Effector memory CD8-positive, alpha-beta T cell (primary cell): Measurements from ENCODE around the gene TBCC.
A peak's percentile ranks its signal among the peaks of the same experiment; 100 is the strongest.

Experiments
- ATAC-seq: fragments of 150-1000 bp; cut with Tn5 transposase; replicated peaks from 2 replicates; pipeline ENCODE4 v1.10.0; 2021; ENCODE audit warnings: mild to moderate bottlenecking, moderate library complexity
- DNase-seq, 3 experiments: peaks; one replicate each; pipeline ENCODE4 v3.0.0; 2021
- H3K27ac Mint-ChIP-seq, 2 donors: one replicate each; pipeline ENCODE4 v1.8.0; 2022; ENCODE audit warnings: mild to moderate bottlenecking in 2 of 2, mixed read lengths in 2 of 2, moderate library complexity in 2 of 2
- H3K27me3 Mint-ChIP-seq, 2 donors: one replicate each; pipeline ENCODE4 v1.8.0; 2022; ENCODE audit warnings: mixed read lengths in 2 of 2
- H3K36me3 Mint-ChIP-seq: one replicate; pipeline ENCODE4 v1.8.0; 2022; ENCODE audit warnings: mild to moderate bottlenecking, moderate library complexity, mixed read lengths; ENCODE audit not compliant: insufficient read depth
- H3K4me1 Mint-ChIP-seq, 2 donors: one replicate each; pipeline ENCODE4 v1.8.0; 2022; ENCODE audit warnings: low read depth in 2 of 2, mixed read lengths in 2 of 2
- H3K4me3 Mint-ChIP-seq, 2 donors: one replicate each; pipeline ENCODE4 v1.8.0; 2022; ENCODE audit warnings: mild to moderate bottlenecking in 2 of 2, mixed read lengths in 2 of 2, moderate library complexity in 2 of 2
- H3K9me3 Mint-ChIP-seq, 2 donors: one replicate each; pipeline ENCODE4 v1.8.0; 2022; ENCODE audit warnings: mixed read lengths in 2 of 2
- total RNA-seq, 9 experiments: gene quantifications; one replicate each; lab custom pipeline; 2026; lab: John Stamatoyannopoulos, UW

The TBCC gene
- 33.9 to 102 (median 51.3) reads per million in 9 experiments for total RNA-seq

GRCh38 chr6:42745640-42746462, at the start of gene TBCC:
TBCC (minus strand) TSS chr6:42746103; CDS start chr6:42746073, 30 bp downstream.
- ATAC-seq (peak; percentile 71), DNase-seq (peak; percentile 87 to 89 (median 88))
- peak within 1 kb of the TSS; percentile 97 to 98 for H3K27ac Mint-ChIP-seq
- H3K9me3 Mint-ChIP-seq = no peaks in the 10 kb centered on the region
- H3K4me1 Mint-ChIP-seq = peaks cover 22 to 23% of the 10 kb centered on the region in 2 donors
- no peaks in the 10 kb centered on the region for H3K27me3 Mint-ChIP-seq
- peaks cover 40% of the 10 kb centered on the region for H3K36me3 Mint-ChIP-seq
- H3K4me3 Mint-ChIP-seq = peak within 1 kb of the TSS; percentile 95

GRCh38 chr6:42795651-42796050, 49.7 kb upstream of the TBCC start:
- Mint-ChIP-seq H3K27ac (peak overlapping the region in 1 of 2 donors; percentile 14), H3K27me3 (no peaks in the 10 kb centered on the region)
- no peak for DNase-seq

GRCh38 chr6:42791706-42792320, 45.9 kb upstream of the TBCC start:
- peak overlapping the region in 1 of 2 donors; percentile 93 for H3K27ac Mint-ChIP-seq
- H3K36me3 Mint-ChIP-seq = peaks cover 19% of the 10 kb centered on the region
- no peaks in the 10 kb centered on the region for H3K27me3 Mint-ChIP-seq
- ATAC-seq (peak; percentile 47), DNase-seq (no peak)
- peaks cover 25 to 42% of the 10 kb centered on the region in 2 donors for H3K4me1 Mint-ChIP-seq
- H3K9me3 Mint-ChIP-seq = no peaks in the 10 kb centered on the region
- no peak overlapping the region for H3K4me3 Mint-ChIP-seq

More at GRCh38 chr6:42795651-42796050, 49.7 kb upstream of the TBCC start:
- no peaks in the 10 kb centered on the region for H3K9me3 Mint-ChIP-seq
- H3K4me1 Mint-ChIP-seq = peaks cover 10 to 34% of the 10 kb centered on the region in 2 donors
- peaks cover 12% of the 10 kb centered on the region for H3K36me3 Mint-ChIP-seq
- no peak overlapping the region for H3K4me3 Mint-ChIP-seq
- no peak for ATAC-seq

GRCh38 chr6:42790549-42791181, 44.8 kb upstream of the TBCC start:
- peaks cover 19% of the 10 kb centered on the region for H3K36me3 Mint-ChIP-seq
- no peaks in the 10 kb centered on the region for H3K9me3 Mint-ChIP-seq
- ATAC-seq (peak; percentile 28), DNase-seq (no peak)
- H3K4me3 Mint-ChIP-seq = peak overlapping the region; percentile 6 to 42
- peak overlapping the region in 1 of 2 donors; percentile 93 for H3K27ac Mint-ChIP-seq
- H3K4me1 Mint-ChIP-seq = peaks cover 21 to 34% of the 10 kb centered on the region in 2 donors
- no peaks in the 10 kb centered on the region for H3K27me3 Mint-ChIP-seq

GRCh38 chr6:42788671-42789070, 42.8 kb upstream of the TBCC start:
- no peak for ATAC-seq
- Mint-ChIP-seq H3K4me1 (peaks cover 36 to 44% of the 10 kb centered on the region in 2 donors), H3K27ac (peak overlapping the region in 1 of 2 donors; percentile 93), H3K36me3 (peaks cover 12% of the 10 kb centered on the region), H3K4me3 (peak overlapping the region in 1 of 2 donors; percentile 51), H3K9me3 (no peaks in the 10 kb centered on the region), H3K27me3 (no peaks in the 10 kb centered on the region)
- DNase-seq = no peak

- DNase-seq (no peak), ATAC-seq (no peak)
- Mint-ChIP-seq H3K9me3 (no peaks in the 10 kb centered on the region), H3K27me3 (no peaks in the 10 kb centered on the region), H3K36me3 (peaks cover 10% of the 10 kb centered on the region), H3K4me3 (no peak overlapping the region), H3K4me1 (peaks cover 36 to 44% of the 10 kb centered on the region in 2 donors), H3K27ac (no peak overlapping the region)
Measured at GRCh38 chr6:42787063-42787472, 41.2 kb upstream of the TBCC start.

- H3K4me1 Mint-ChIP-seq = peaks cover 36 to 44% of the 10 kb centered on the region in 2 donors
- H3K36me3 Mint-ChIP-seq = peaks cover 10% of the 10 kb centered on the region
- H3K9me3 Mint-ChIP-seq = no peaks in the 10 kb centered on the region
- no peak for DNase-seq
- no peak for ATAC-seq
- H3K27ac Mint-ChIP-seq = no peak overlapping the region
- no peak overlapping the region for H3K4me3 Mint-ChIP-seq
- H3K27me3 Mint-ChIP-seq = no peaks in the 10 kb centered on the region
Measured at GRCh38 chr6:42786525-42786985, 40.7 kb upstream of the TBCC start.

- Mint-ChIP-seq H3K27ac (peak overlapping the region in 1 of 2 donors; percentile 99), H3K4me1 (peaks cover 40 to 42% of the 10 kb centered on the region in 2 donors), H3K36me3 (peaks cover 7% of the 10 kb centered on the region), H3K4me3 (no peak overlapping the region), H3K27me3 (no peaks in the 10 kb centered on the region), H3K9me3 (no peaks in the 10 kb centered on the region)
- ATAC-seq = no peak
- DNase-seq = no peak
Measured at GRCh38 chr6:42784717-42785498, 39.0 kb upstream of the TBCC start.

GRCh38 chr6:42783876-42784642, 38.2 kb upstream of the TBCC start:
- Mint-ChIP-seq H3K27me3 (no peaks in the 10 kb centered on the region), H3K4me1 (peaks cover 38 to 44% of the 10 kb centered on the region in 2 donors), H3K27ac (peak overlapping the region in 1 of 2 donors; percentile 99), H3K4me3 (no peak overlapping the region), H3K36me3 (peaks cover 7% of the 10 kb centered on the region), H3K9me3 (no peaks in the 10 kb centered on the region)
- no peak for ATAC-seq
- no peak for DNase-seq

- Mint-ChIP-seq H3K9me3 (no peaks in the 10 kb centered on the region), H3K4me3 (no peak overlapping the region), H3K36me3 (peaks cover 2% of the 10 kb centered on the region), H3K27me3 (no peaks in the 10 kb centered on the region), H3K27ac (peak overlapping the region in 1 of 2 donors; percentile 99), H3K4me1 (peaks cover 32 to 37% of the 10 kb centered on the region in 2 donors)
- DNase-seq (peak; percentile 75 to 85 (median 81)), ATAC-seq (peak; percentile 63)
Measured at GRCh38 chr6:42783177-42783875, 37.4 kb upstream of the TBCC start.

GRCh38 chr6:42782689-42783176, 36.8 kb upstream of the TBCC start:
- Mint-ChIP-seq H3K27ac (peak overlapping the region in 1 of 2 donors; percentile 99), H3K4me3 (no peak overlapping the region), H3K9me3 (no peaks in the 10 kb centered on the region), H3K4me1 (peaks cover 29 to 35% of the 10 kb centered on the region in 2 donors), H3K36me3 (no peaks in the 10 kb centered on the region), H3K27me3 (no peaks in the 10 kb centered on the region)
- ATAC-seq (peak; percentile 52), DNase-seq (peak; percentile 63 to 67 (median 66))
